Peyer's patch (tissue), 4 donors: ENCODE results near the gene SEH1L. TPM values are rescaled to one million over a fixed set of nuclear protein-coding genes. Genes with fewer than 3 reads are reported as not detected.

Source experiments
- DNase-seq, 3 donors: peaks; one replicate each; pipeline ENCODE4 v3.0.0-alpha.2; 2017 to 2019
- H3K27ac ChIP-seq, 4 donors: fragments of 200-600 bp; sonication (generic); one replicate each; pipeline ENCODE4 v1.5.1; 2016 to 2019
- H3K27me3 ChIP-seq, 2 donors: fragments of 200-600 bp; sonication (generic); one replicate each; pipeline ENCODE4 v1.5.1; 2019
- H3K36me3 ChIP-seq, 3 donors: fragments of 200-600 bp; sonication (generic); one replicate each; pipeline ENCODE4 v1.5.1; 2016 to 2019
- H3K4me1 ChIP-seq, 4 donors: fragments of 200-600 bp; sonication (generic); one replicate each; pipeline ENCODE4 v1.5.1; 2016 to 2019
- H3K4me3 ChIP-seq, 4 donors: fragments of 200-600 bp; sonication (generic); 1 replicate in 3 of 4; 2 replicates in 1 of 4; pipeline ENCODE4 v1.5.1; 2016 to 2019; ENCODE audit warnings: mild to moderate bottlenecking in 1 of 4
- H3K9me3 ChIP-seq, 4 donors: fragments of 200-600 bp; sonication (generic); one replicate each; pipeline ENCODE4 v1.5.1; 2016 to 2019; ENCODE audit warnings: mild to moderate bottlenecking in 1 of 4
- CTCF ChIP-seq, 6 experiments: fragments of 450-650 bp in 4 of 6; fragments of 200-600 bp in 2 of 6; sonication (generic) in 1 of 6; IDR thresholded peaks; one replicate each; pipeline ENCODE4 v1.5.1; 2017 to 2019; ENCODE audit warnings: antibody characterized with exemption in 6 of 6, mild to moderate bottlenecking in 3 of 6, moderate library complexity in 1 of 6
- POLR2A ChIP-seq, 2 donors: fragments of 450-650 bp; IDR thresholded peaks; one replicate each; pipeline ENCODE4 v1.5.1; 2017; ENCODE audit warnings: antibody characterized with exemption in 2 of 2, mild to moderate bottlenecking in 2 of 2, moderate library complexity in 2 of 2
- total RNA-seq, 4 donors: library from RNA; depleted of rRNA; stranded (reverse); fragments of >200 nt; gene quantifications; one replicate each; pipeline ENCODE4 v1.1.0, GENCODE V29; 2016

The SEH1L gene
- total RNA-seq, 4 donors from 2014 or later: 18.6 to 38.0 (median 25.3) TPM

- H3K9me3 ChIP-seq: no peaks in the 10 kb centered on the region
- H3K27me3 ChIP-seq: no peaks in the 10 kb centered on the region
- no peaks in the 10 kb centered on the region for H3K36me3 ChIP-seq
- TF ChIP-seq CTCF (IDR thresholded peaks at IDR 0.05) (no peak), POLR2A (IDR thresholded peaks at IDR 0.05) (no peak)
- no peak for DNase-seq
- no peaks in the 10 kb centered on the region for H3K4me1 ChIP-seq
- H3K27ac ChIP-seq: no peak overlapping the region
- no peak overlapping the region for H3K4me3 ChIP-seq
These were observed 14.5 kb upstream of the SEH1L start for GRCh38 chr18:12933327-12933726.

GRCh38 chr18:12934454-12935071 is 13.2 kb upstream of the SEH1L start:
- Histone ChIP-seq H3K27me3 (no peaks in the 10 kb centered on the region), H3K27ac (no peak overlapping the region), H3K36me3 (no peaks in the 10 kb centered on the region), H3K9me3 (no peaks in the 10 kb centered on the region), H3K4me3 (no peak overlapping the region), H3K4me1 (no peaks in the 10 kb centered on the region)
- DNase-seq: peak; percentile 76 to 93 (median 81)
- peak; percentile 38 to 96 (median 84) for TF ChIP-seq CTCF (IDR thresholded peaks at IDR 0.05)
- no peak for TF ChIP-seq POLR2A (IDR thresholded peaks at IDR 0.05)

- TF ChIP-seq POLR2A (IDR thresholded peaks at IDR 0.05) (no peak), CTCF (IDR thresholded peaks at IDR 0.05) (no peak)
- H3K36me3 ChIP-seq: no peaks in the 10 kb centered on the region
- H3K27me3 ChIP-seq: no peaks in the 10 kb centered on the region
- no peak overlapping the region for H3K27ac ChIP-seq
- no peaks in the 10 kb centered on the region for H3K9me3 ChIP-seq
- no peak for DNase-seq
- H3K4me1 ChIP-seq: no peaks in the 10 kb centered on the region
- no peak overlapping the region for H3K4me3 ChIP-seq
These were observed 8.6 kb upstream of the SEH1L start for GRCh38 chr18:12939162-12939561.

- H3K27ac ChIP-seq: no peak overlapping the region
- no peak overlapping the region for H3K4me3 ChIP-seq
- H3K4me1 ChIP-seq: no peaks in the 10 kb centered on the region
- H3K27me3 ChIP-seq: no peaks in the 10 kb centered on the region
- no peak for TF ChIP-seq CTCF (IDR thresholded peaks at IDR 0.05)
- TF ChIP-seq POLR2A (IDR thresholded peaks at IDR 0.05): no peak
- no peaks in the 10 kb centered on the region for H3K36me3 ChIP-seq
- no peaks in the 10 kb centered on the region for H3K9me3 ChIP-seq
- DNase-seq: no peak
These were observed 4.6 kb upstream of the SEH1L start for GRCh38 chr18:12943215-12943614.

- Histone ChIP-seq H3K27me3 (no peaks in the 10 kb centered on the region), H3K27ac (no peak overlapping the region), H3K36me3 (no peaks in the 10 kb centered on the region), H3K4me3 (no peak overlapping the region), H3K4me1 (peaks cover 0 to 5% (median 0%) of the 10 kb centered on the region in 4 donors), H3K9me3 (no peaks in the 10 kb centered on the region)
- TF ChIP-seq CTCF (IDR thresholded peaks at IDR 0.05) (no peak), POLR2A (IDR thresholded peaks at IDR 0.05) (no peak)
- DNase-seq: no peak
These were observed 3.1 kb upstream of the SEH1L start for GRCh38 chr18:12944709-12945108.
